ENCODE data around the gene CNOT6L. TPM values are rescaled to one million over a fixed set of nuclear protein-coding genes. Genes with fewer than 3 reads are reported as not detected.

The CNOT6L gene
- polyA plus RNA-seq, 1 donor from 2014 or later, result 14.4 TPM

DNA sequence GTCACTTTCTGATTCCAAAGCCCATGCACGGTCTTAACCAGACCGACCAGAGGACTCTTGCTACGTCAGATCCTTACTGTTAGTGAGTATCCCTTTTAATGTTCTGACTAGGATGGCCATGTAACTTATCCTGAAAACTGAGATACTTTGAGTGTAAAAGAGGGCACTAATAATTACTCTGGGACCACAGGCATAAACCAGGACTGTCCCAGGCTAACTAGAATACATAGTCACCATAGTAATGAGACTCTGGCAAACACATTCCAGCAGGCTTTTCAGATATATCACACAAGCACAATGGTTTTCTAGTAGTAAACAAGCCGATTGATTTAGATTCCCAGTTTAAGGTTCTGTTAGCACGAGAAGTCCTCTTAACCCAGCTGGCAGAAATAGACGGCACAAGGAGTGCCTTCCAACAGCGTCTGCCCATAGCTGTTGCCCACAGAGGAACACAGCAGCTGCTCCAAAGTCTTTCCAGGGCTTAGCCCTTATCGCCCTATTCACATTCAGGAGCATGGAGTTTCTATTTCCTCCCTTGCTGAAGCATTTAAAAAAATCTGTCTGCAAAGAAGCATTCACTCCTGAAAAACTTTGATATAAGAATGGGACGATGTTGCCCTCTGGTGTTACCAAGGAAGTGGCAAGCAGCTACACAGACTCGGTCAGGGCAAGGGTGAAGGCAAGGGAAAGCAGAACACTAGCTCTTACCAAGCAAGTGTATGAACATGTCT is 121.1 kb downstream of the CNOT6L start:
- H3K9ac ChIP-seq (ENCODE audit: low read length), result no peak overlapping the region
- H2AFZ ChIP-seq (ENCODE audit: low read depth, low read length), result no peak overlapping the region
- H3K79me2 ChIP-seq (replicated peaks; ENCODE audit: insufficient read depth, low read length), result no peaks in the 10 kb centered on the region
- TF ChIP-seq EZH2 (IDR thresholded peaks at IDR 0.05; ENCODE audit: borderline replicate concordance, insufficient read depth, low read length, poor library complexity, severe bottlenecking) (no peak), SMC3 (conservative IDR thresholded peaks at IDR 0.05; ENCODE audit: poor library complexity) (peak; percentile 44), TAF1 (IDR thresholded peaks at IDR 0.05; ENCODE audit: low read depth) (no peak), EP300 (conservative IDR thresholded peaks at IDR 0.05; ENCODE audit: poor library complexity, severe bottlenecking) (no peak), RAD21 (conservative IDR thresholded peaks at IDR 0.05) (peak; percentile 38)
- TF ChIP-seq, protein P1, sequence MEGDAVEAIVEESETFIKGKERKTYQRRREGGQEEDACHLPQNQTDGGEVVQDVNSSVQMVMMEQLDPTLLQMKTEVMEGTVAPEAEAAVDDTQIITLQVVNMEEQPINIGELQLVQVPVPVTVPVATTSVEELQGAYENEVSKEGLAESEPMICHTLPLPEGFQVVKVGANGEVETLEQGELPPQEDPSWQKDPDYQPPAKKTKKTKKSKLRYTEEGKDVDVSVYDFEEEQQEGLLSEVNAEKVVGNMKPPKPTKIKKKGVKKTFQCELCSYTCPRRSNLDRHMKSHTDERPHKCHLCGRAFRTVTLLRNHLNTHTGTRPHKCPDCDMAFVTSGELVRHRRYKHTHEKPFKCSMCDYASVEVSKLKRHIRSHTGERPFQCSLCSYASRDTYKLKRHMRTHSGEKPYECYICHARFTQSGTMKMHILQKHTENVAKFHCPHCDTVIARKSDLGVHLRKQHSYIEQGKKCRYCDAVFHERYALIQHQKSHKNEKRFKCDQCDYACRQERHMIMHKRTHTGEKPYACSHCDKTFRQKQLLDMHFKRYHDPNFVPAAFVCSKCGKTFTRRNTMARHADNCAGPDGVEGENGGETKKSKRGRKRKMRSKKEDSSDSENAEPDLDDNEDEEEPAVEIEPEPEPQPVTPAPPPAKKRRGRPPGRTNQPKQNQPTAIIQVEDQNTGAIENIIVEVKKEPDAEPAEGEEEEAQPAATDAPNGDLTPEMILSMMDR (IDR thresholded peaks at IDR 0.05; ENCODE audit: poor library complexity, severe bottlenecking), result peak; percentile 35
- no peak overlapping the region for H3K4me2 ChIP-seq (ENCODE audit: low read length)
- no peaks in the 10 kb centered on the region for H3F3A ChIP-seq (ENCODE audit: insufficient read depth, low read length, poor library complexity, severe bottlenecking)
- H3K27ac ChIP-seq (ENCODE audit: low read length), result no peak overlapping the region
- no peaks in the 10 kb centered on the region for H3K9me3 ChIP-seq (ENCODE audit: low read length)
- no peaks in the 10 kb centered on the region for H3K36me3 ChIP-seq (ENCODE audit: insufficient read depth, low read length)
- H3K9me2 ChIP-seq (ENCODE audit: insufficient read depth, low read length), result no peaks in the 10 kb centered on the region
- H3K27me3 ChIP-seq (ENCODE audit: insufficient read depth, low read depth, low read length), result no peaks in the 10 kb centered on the region
- H4K20me1 ChIP-seq (ENCODE audit: insufficient read depth), result no peaks in the 10 kb centered on the region
- H3K4me3 ChIP-seq (ENCODE audit: low read length), result no peak overlapping the region

DNA sequence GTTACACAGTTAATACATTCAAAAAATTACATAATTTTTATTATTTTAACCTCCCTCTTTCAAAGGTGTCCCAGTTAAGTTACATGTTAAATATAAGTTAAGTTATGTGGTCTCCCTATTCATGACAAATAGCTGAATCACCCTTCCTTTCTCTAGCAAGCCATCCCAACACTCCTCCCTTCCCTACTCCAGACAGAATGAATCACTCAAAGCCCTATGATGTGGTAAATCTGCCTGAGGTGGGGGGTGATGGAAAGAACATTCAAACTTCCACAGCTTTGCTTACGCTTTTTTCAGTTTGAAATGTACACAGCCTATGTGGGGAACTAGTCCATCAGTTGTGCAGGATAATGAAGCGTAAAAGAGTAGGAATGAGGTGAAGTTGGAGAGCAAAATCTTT is 123.4 kb downstream of the CNOT6L start:
- H2AFZ ChIP-seq (ENCODE audit: low read depth, low read length), result no peak overlapping the region
- H3K9me3 ChIP-seq (ENCODE audit: low read length), result no peaks in the 10 kb centered on the region
- H3K9ac ChIP-seq (ENCODE audit: low read length), result no peak overlapping the region
- H3K36me3 ChIP-seq (ENCODE audit: insufficient read depth, low read length), result no peaks in the 10 kb centered on the region
- no peaks in the 10 kb centered on the region for H3K9me2 ChIP-seq (ENCODE audit: insufficient read depth, low read length)
- H3K27ac ChIP-seq (ENCODE audit: low read length), result no peak overlapping the region
- no peaks in the 10 kb centered on the region for H4K20me1 ChIP-seq (ENCODE audit: insufficient read depth)
- no peak overlapping the region for H3K4me2 ChIP-seq (ENCODE audit: low read length)
- TF ChIP-seq RAD21 (conservative IDR thresholded peaks at IDR 0.05) (no peak), MXI1 (conservative IDR thresholded peaks at IDR 0.05; ENCODE audit: poor library complexity, severe bottlenecking) (no peak), EZH2 (IDR thresholded peaks at IDR 0.05; ENCODE audit: borderline replicate concordance, insufficient read depth, low read length, poor library complexity, severe bottlenecking) (no peak), POLR2AphosphoS5 (IDR thresholded peaks at IDR 0.05) (no peak), SMC3 (conservative IDR thresholded peaks at IDR 0.05; ENCODE audit: poor library complexity) (no peak)
- TF ChIP-seq, protein P2, sequence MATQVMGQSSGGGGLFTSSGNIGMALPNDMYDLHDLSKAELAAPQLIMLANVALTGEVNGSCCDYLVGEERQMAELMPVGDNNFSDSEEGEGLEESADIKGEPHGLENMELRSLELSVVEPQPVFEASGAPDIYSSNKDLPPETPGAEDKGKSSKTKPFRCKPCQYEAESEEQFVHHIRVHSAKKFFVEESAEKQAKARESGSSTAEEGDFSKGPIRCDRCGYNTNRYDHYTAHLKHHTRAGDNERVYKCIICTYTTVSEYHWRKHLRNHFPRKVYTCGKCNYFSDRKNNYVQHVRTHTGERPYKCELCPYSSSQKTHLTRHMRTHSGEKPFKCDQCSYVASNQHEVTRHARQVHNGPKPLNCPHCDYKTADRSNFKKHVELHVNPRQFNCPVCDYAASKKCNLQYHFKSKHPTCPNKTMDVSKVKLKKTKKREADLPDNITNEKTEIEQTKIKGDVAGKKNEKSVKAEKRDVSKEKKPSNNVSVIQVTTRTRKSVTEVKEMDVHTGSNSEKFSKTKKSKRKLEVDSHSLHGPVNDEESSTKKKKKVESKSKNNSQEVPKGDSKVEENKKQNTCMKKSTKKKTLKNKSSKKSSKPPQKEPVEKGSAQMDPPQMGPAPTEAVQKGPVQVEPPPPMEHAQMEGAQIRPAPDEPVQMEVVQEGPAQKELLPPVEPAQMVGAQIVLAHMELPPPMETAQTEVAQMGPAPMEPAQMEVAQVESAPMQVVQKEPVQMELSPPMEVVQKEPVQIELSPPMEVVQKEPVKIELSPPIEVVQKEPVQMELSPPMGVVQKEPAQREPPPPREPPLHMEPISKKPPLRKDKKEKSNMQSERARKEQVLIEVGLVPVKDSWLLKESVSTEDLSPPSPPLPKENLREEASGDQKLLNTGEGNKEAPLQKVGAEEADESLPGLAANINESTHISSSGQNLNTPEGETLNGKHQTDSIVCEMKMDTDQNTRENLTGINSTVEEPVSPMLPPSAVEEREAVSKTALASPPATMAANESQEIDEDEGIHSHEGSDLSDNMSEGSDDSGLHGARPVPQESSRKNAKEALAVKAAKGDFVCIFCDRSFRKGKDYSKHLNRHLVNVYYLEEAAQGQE (IDR thresholded peaks at IDR 0.05; ENCODE audit: borderline replicate concordance), result no peak
- TF ChIP-seq, protein P1 (IDR thresholded peaks at IDR 0.05; ENCODE audit: poor library complexity, severe bottlenecking), result no peak
- no peaks in the 10 kb centered on the region for H3K79me2 ChIP-seq (replicated peaks; ENCODE audit: insufficient read depth, low read length)
- H3K4me3 ChIP-seq (ENCODE audit: low read length), result no peak overlapping the region
- H3K27me3 ChIP-seq (ENCODE audit: insufficient read depth, low read depth, low read length), result no peaks in the 10 kb centered on the region
- no peaks in the 10 kb centered on the region for H3F3A ChIP-seq (ENCODE audit: insufficient read depth, low read length, poor library complexity, severe bottlenecking)

All from neural cell (in vitro differentiated cells).